ENCODE results near the gene FTL. TPM values are rescaled to one million over a fixed set of nuclear protein-coding genes. Genes with fewer than 3 reads are reported as not detected.
"Not testable (repeated sequence)": the region's sequence is repeated elsewhere in the genome, so short reads cannot be mapped to it uniquely, and the experiment has no call there.

The FTL gene
- polyA plus RNA-seq, 4 donors: 4,142 to 9,292 (median 8,268) TPM

GRCh38 chr19:48922548-48923490 is 42.3 kb upstream of the FTL start:
- no peak overlapping the region for H3K27ac ChIP-seq (ENCODE audit: low read depth in 1 of 3, low read length in 2 of 3)
- H3K9me3 ChIP-seq (ENCODE audit: control insufficient read depth in 2 of 2, insufficient read depth in 1 of 2, low read depth in 1 of 2, low read length in 1 of 2): no peaks in the 10 kb centered on the region
- peaks cover 12 to 63% (median 26%) of the 10 kb centered on the region in 3 donors for H3K36me3 ChIP-seq (ENCODE audit: control insufficient read depth in 3 of 3, insufficient read depth in 2 of 3, low read depth in 1 of 3, low read length in 3 of 3)
- 86 to 93% (median 88%) methylated on average over 18 of the region's 18 CpGs for WGBS, 3 donors
- no peak for DNase-seq
- no peaks in the 10 kb centered on the region for H3K4me1 ChIP-seq (ENCODE audit: control insufficient read depth in 3 of 3, insufficient read depth in 2 of 3, low read depth in 1 of 3, low read length in 2 of 3)
- no peaks in the 10 kb centered on the region for H3K27me3 ChIP-seq (ENCODE audit: control insufficient read depth in 3 of 3, insufficient read depth in 3 of 3, low read length in 3 of 3)
- no peak for FAIRE-seq
- H3K4me3 ChIP-seq (ENCODE audit: low read depth in 1 of 3, low read length in 3 of 3): no peak overlapping the region

GRCh38 chr19:48925240-48925843 is 39.8 kb upstream of the FTL start:
- Histone ChIP-seq H3K36me3 (ENCODE audit: control insufficient read depth in 3 of 3, insufficient read depth in 2 of 3, low read depth in 1 of 3, low read length in 3 of 3) (peaks cover 10 to 39% (median 13%) of the 10 kb centered on the region in 3 donors), H3K9me3 (ENCODE audit: control insufficient read depth in 2 of 2, insufficient read depth in 1 of 2, low read depth in 1 of 2, low read length in 1 of 2) (no peaks in the 10 kb centered on the region), H3K27me3 (ENCODE audit: control insufficient read depth in 3 of 3, insufficient read depth in 3 of 3, low read length in 3 of 3) (no peaks in the 10 kb centered on the region), H3K4me3 (ENCODE audit: low read depth in 1 of 3, low read length in 3 of 3) (no peak overlapping the region), H3K27ac (ENCODE audit: low read depth in 1 of 3, low read length in 2 of 3) (no peak overlapping the region), H3K4me1 (ENCODE audit: control insufficient read depth in 3 of 3, insufficient read depth in 2 of 3, low read depth in 1 of 3, low read length in 2 of 3) (peaks cover 0 to 2% (median 0%) of the 10 kb centered on the region in 3 donors)
- no peak for FAIRE-seq
- WGBS, 3 donors: 72 to 85% (median 84%) methylated on average over 10 to 11 of the region's 11 CpGs
- no peak for DNase-seq

DNA sequence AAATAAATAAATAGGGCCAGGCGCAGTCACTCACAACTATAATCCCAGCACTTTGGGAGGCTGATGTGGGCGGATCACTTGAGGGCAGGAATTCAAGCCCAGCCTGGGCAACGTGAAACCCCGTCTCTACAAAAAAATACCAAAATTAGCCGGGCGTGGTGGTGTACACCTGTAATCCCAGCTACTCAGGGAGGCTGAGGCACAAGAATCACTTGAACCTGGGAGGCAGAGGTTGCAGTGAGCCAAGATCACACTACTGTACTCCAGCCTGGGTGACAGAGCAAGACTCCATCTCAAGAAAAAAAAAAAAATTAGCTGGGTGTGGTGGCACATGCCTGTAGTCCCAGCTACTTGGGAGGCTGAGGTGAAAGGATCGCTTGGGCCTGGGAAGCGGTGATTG is 39.2 kb upstream of the FTL start:
- not testable (repeated sequence) for DNase-seq; H3K4me1 ChIP-seq (ENCODE audit: control insufficient read depth in 3 of 3, insufficient read depth in 2 of 3, low read depth in 1 of 3, low read length in 2 of 3); H3K4me3 ChIP-seq (ENCODE audit: low read depth in 1 of 3, low read length in 3 of 3); FAIRE-seq; H3K9me3 ChIP-seq (ENCODE audit: control insufficient read depth in 2 of 2, insufficient read depth in 1 of 2, low read depth in 1 of 2, low read length in 1 of 2); H3K27ac ChIP-seq (ENCODE audit: low read depth in 1 of 3, low read length in 2 of 3); H3K27me3 ChIP-seq (ENCODE audit: control insufficient read depth in 3 of 3, insufficient read depth in 3 of 3, low read length in 3 of 3)
- 66 to 84% (median 71%) methylated on average over 8 of the region's 8 CpGs for WGBS, 3 donors
- H3K36me3 ChIP-seq (ENCODE audit: control insufficient read depth in 3 of 3, insufficient read depth in 2 of 3, low read depth in 1 of 3, low read length in 3 of 3): peaks cover 9 to 34% (median 13%) of the 10 kb centered on the region in 3 donors

- no peaks in the 10 kb centered on the region for H3K9me3 ChIP-seq (ENCODE audit: control insufficient read depth in 2 of 2, insufficient read depth in 1 of 2, low read depth in 1 of 2, low read length in 1 of 2)
- DNase-seq (peak in 1 of 2 donors; percentile 32), FAIRE-seq (no peak)
- H3K4me3 ChIP-seq (ENCODE audit: low read depth in 1 of 3, low read length in 3 of 3): no peak overlapping the region
- peaks cover 0 to 2% (median 0%) of the 10 kb centered on the region in 3 donors for H3K4me1 ChIP-seq (ENCODE audit: control insufficient read depth in 3 of 3, insufficient read depth in 2 of 3, low read depth in 1 of 3, low read length in 2 of 3)
- 18 to 31% (median 27%) methylated on average over 10 of the region's 10 CpGs for WGBS, 3 donors
- no peak overlapping the region for H3K27ac ChIP-seq (ENCODE audit: low read depth in 1 of 3, low read length in 2 of 3)
- H3K27me3 ChIP-seq (ENCODE audit: control insufficient read depth in 3 of 3, insufficient read depth in 3 of 3, low read length in 3 of 3): no peaks in the 10 kb centered on the region
- peaks cover 4 to 24% (median 8%) of the 10 kb centered on the region in 3 donors for H3K36me3 ChIP-seq (ENCODE audit: control insufficient read depth in 3 of 3, insufficient read depth in 2 of 3, low read depth in 1 of 3, low read length in 3 of 3)
These were observed 38.2 kb upstream of the FTL start for GRCh38 chr19:48926909-48927308.

DNA sequence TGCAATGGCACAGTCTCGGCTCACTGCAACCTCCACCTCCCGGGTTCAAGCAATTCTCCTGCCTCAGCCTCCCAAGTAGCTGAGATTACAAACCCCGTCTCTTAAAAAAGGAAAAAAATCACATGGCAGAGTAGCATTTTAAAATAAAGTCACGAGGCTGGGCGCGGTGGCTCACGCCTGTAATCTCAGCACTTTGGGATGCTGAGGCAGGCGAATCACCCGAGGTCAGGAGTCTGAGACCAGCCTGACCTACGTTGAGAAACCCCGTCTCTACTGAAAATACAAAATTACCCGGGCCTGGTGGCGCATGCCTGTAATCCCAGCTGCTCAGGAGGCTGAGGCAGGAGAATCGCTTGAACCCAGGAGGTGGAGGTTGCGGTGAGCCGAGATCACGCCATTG is 37.4 kb upstream of the FTL start:
- H3K27me3 ChIP-seq (ENCODE audit: control insufficient read depth in 3 of 3, insufficient read depth in 3 of 3, low read length in 3 of 3); FAIRE-seq; H3K4me1 ChIP-seq (ENCODE audit: control insufficient read depth in 3 of 3, insufficient read depth in 2 of 3, low read depth in 1 of 3, low read length in 2 of 3); H3K9me3 ChIP-seq (ENCODE audit: control insufficient read depth in 2 of 2, insufficient read depth in 1 of 2, low read depth in 1 of 2, low read length in 1 of 2); DNase-seq; H3K4me3 ChIP-seq (ENCODE audit: low read depth in 1 of 3, low read length in 3 of 3); H3K27ac ChIP-seq (ENCODE audit: low read depth in 1 of 3, low read length in 2 of 3): not testable (repeated sequence)
- 56 to 87% (median 68%) methylated on average over 17 of the region's 17 CpGs for WGBS, 3 donors
- peaks cover 0 to 17% (median 4%) of the 10 kb centered on the region in 3 donors for H3K36me3 ChIP-seq (ENCODE audit: control insufficient read depth in 3 of 3, insufficient read depth in 2 of 3, low read depth in 1 of 3, low read length in 3 of 3)

- no peak for DNase-seq
- no peak overlapping the region for H3K4me3 ChIP-seq (ENCODE audit: low read depth in 1 of 3, low read length in 3 of 3)
- 59 to 75% (median 67%) methylated on average over 15 of the region's 15 CpGs for WGBS, 3 donors
- no peak for FAIRE-seq
- no peak overlapping the region for H3K27ac ChIP-seq (ENCODE audit: low read depth in 1 of 3, low read length in 2 of 3)
- peaks cover 0 to 7% (median 2%) of the 10 kb centered on the region in 3 donors for H3K4me1 ChIP-seq (ENCODE audit: control insufficient read depth in 3 of 3, insufficient read depth in 2 of 3, low read depth in 1 of 3, low read length in 2 of 3)
- peaks cover 0 to 4% (median 0%) of the 10 kb centered on the region in 3 donors for H3K27me3 ChIP-seq (ENCODE audit: control insufficient read depth in 3 of 3, insufficient read depth in 3 of 3, low read length in 3 of 3)
- no peaks in the 10 kb centered on the region for H3K9me3 ChIP-seq (ENCODE audit: control insufficient read depth in 2 of 2, insufficient read depth in 1 of 2, low read depth in 1 of 2, low read length in 1 of 2)
- H3K36me3 ChIP-seq (ENCODE audit: control insufficient read depth in 3 of 3, insufficient read depth in 2 of 3, low read depth in 1 of 3, low read length in 3 of 3): peaks cover 0 to 10% (median 0%) of the 10 kb centered on the region in 3 donors
These were observed 36.7 kb upstream of the FTL start for GRCh38 chr19:48928164-48929025.

- peaks cover 0 to 2% (median 0%) of the 10 kb centered on the region in 3 donors for H3K36me3 ChIP-seq (ENCODE audit: control insufficient read depth in 3 of 3, insufficient read depth in 2 of 3, low read depth in 1 of 3, low read length in 3 of 3)
- DNase-seq (peak; percentile 95 to 98), FAIRE-seq (no peak)
- H3K27ac ChIP-seq (ENCODE audit: low read depth in 1 of 3, low read length in 2 of 3): peak within 1 kb of the TSS; percentile 3 to 53 (median 15)
- H3K9me3 ChIP-seq (ENCODE audit: control insufficient read depth in 2 of 2, insufficient read depth in 1 of 2, low read depth in 1 of 2, low read length in 1 of 2): peaks cover 0 to 5% of the 10 kb centered on the region in 2 donors
- WGBS, 3 donors: 0 to 1% (median 0%) methylated on average over 40 to 43 of the region's 43 CpGs
- H3K4me3 ChIP-seq (ENCODE audit: low read depth in 1 of 3, low read length in 3 of 3): peak within 1 kb of the TSS; percentile 3 to 45 (median 41)
- peaks cover 0 to 4% (median 0%) of the 10 kb centered on the region in 3 donors for H3K27me3 ChIP-seq (ENCODE audit: control insufficient read depth in 3 of 3, insufficient read depth in 3 of 3, low read length in 3 of 3)
- peaks cover 0 to 21% (median 2%) of the 10 kb centered on the region in 3 donors for H3K4me1 ChIP-seq (ENCODE audit: control insufficient read depth in 3 of 3, insufficient read depth in 2 of 3, low read depth in 1 of 3, low read length in 2 of 3)
These were observed 31.7 kb upstream of the FTL start, which contains the start of gene DHDH for GRCh38 chr19:48933382-48933932. Gene DHDH, plus strand, starts transcription at chr19:48933699. Its CDS starts 23 bp downstream, at chr19:48933722.

All from small intestine (tissue), 7 donors.